Uterus (tissue), 4 donors: ENCODE measurements around the gene CD200R1L. TPM values are rescaled to one million over a fixed set of nuclear protein-coding genes. Genes with fewer than 3 reads are reported as not detected.

Experiments
- DNase-seq, 2 donors: peaks; one replicate each; pipeline ENCODE4 v3.0.0-alpha.2; 2019 to 2020
- H3K27ac ChIP-seq, 2 donors: fragments of 200-600 bp; sonication (generic); 1 replicate in 1 of 2; 2 replicates in 1 of 2; pipeline ENCODE4 v1.5.1; 2016 to 2018
- H3K27me3 ChIP-seq, 2 donors: fragments of 200-600 bp; sonication (generic); one replicate each; pipeline ENCODE4 v1.5.1; 2018 to 2019; ENCODE audit warnings: control low read depth in 1 of 2
- H3K36me3 ChIP-seq, 2 donors: fragments of 200-600 bp; sonication (generic); one replicate each; pipeline ENCODE4 v1.5.1; 2019; ENCODE audit warnings: control low read depth in 1 of 2
- H3K4me1 ChIP-seq, 2 donors: fragments of 200-600 bp; sonication (generic); one replicate each; pipeline ENCODE4 v1.5.1; 2018 to 2019; ENCODE audit warnings: control low read depth in 1 of 2
- H3K4me3 ChIP-seq, 2 donors: fragments of 200-600 bp; sonication (generic); 1 replicate in 1 of 2; 2 replicates in 1 of 2; pipeline ENCODE4 v1.5.1; 2018 to 2019; ENCODE audit warnings: mild to moderate bottlenecking in 1 of 2
- H3K9me3 ChIP-seq, 2 donors: fragments of 200-600 bp; sonication (generic); one replicate each; pipeline ENCODE4 v1.5.1; 2019; ENCODE audit warnings: control low read depth in 1 of 2
- CTCF ChIP-seq, 4 experiments: fragments of 200-600 bp in 2 of 4; fragments of 450-650 bp in 2 of 4; sonication (generic) in 2 of 4; IDR thresholded peaks; one replicate each; pipeline ENCODE4 v1.5.1; 2016 to 2019; ENCODE audit warnings: antibody characterized with exemption in 4 of 4, mild to moderate bottlenecking in 2 of 4, moderate library complexity in 1 of 4
- POLR2A ChIP-seq, 2 donors: fragments of 450-650 bp; IDR thresholded peaks; one replicate each; pipeline ENCODE4 v1.6.1; 2016; ENCODE audit warnings: antibody characterized with exemption in 2 of 2, mild to moderate bottlenecking in 1 of 2, moderate library complexity in 1 of 2
- intact Hi-C: fragments of 100-400 bp; cut with DNase I; formaldehyde crosslinking; loops from one replicate; pipeline ENCODE4 v1.15.1; 2023; ENCODE audit warnings: low total_unique reads
- total RNA-seq, 4 donors: library from RNA; depleted of rRNA in 3 of 4; stranded (reverse); fragments of >200 nt in 3 of 4; gene quantifications; one replicate each; pipeline versions ENCODE4 v1.1.0 to v1.2.4, GENCODE V29; 2014 to 2023
- donor health status: DM: yes; HTN: yes; CAD: no.

The CD200R1L gene
- not detected for total RNA-seq

- Histone ChIP-seq H3K36me3 (no peaks in the 10 kb centered on the region), H3K9me3 (no peaks in the 10 kb centered on the region), H3K4me1 (no peaks in the 10 kb centered on the region), H3K27me3 (no peaks in the 10 kb centered on the region), H3K4me3 (no peak within 1 kb of the TSS), H3K27ac (no peak within 1 kb of the TSS)
- TF ChIP-seq CTCF (IDR thresholded peaks at IDR 0.05): no peak
- no peak for TF ChIP-seq POLR2A (IDR thresholded peaks at IDR 0.05)
- intact Hi-C loops: no loop called here
- no peak for DNase-seq
Measured at GRCh38 chr3:112846764-112847163, at the start of gene CD200R1L. Gene CD200R1L, minus strand, starts transcription at chr3:112846864. Its CDS starts 17,497 bp downstream, at chr3:112829367.

- Histone ChIP-seq H3K27me3 (no peaks in the 10 kb centered on the region), H3K36me3 (no peaks in the 10 kb centered on the region), H3K4me1 (no peaks in the 10 kb centered on the region), H3K9me3 (no peaks in the 10 kb centered on the region), H3K27ac (no peak overlapping the region), H3K4me3 (no peak overlapping the region)
- intact Hi-C loops: no loop called here
- DNase-seq: no peak
- TF ChIP-seq CTCF (IDR thresholded peaks at IDR 0.05): no peak
- no peak for TF ChIP-seq POLR2A (IDR thresholded peaks at IDR 0.05)
Measured at GRCh38 chr3:112894258-112894657, 47.6 kb upstream of the CD200R1L start.

GRCh38 chr3:112889357-112889756, 42.7 kb upstream of the CD200R1L start:
- Histone ChIP-seq H3K4me3 (no peak overlapping the region), H3K27me3 (no peaks in the 10 kb centered on the region), H3K36me3 (no peaks in the 10 kb centered on the region), H3K9me3 (no peaks in the 10 kb centered on the region), H3K27ac (no peak overlapping the region), H3K4me1 (no peaks in the 10 kb centered on the region)
- no peak for TF ChIP-seq CTCF (IDR thresholded peaks at IDR 0.05)
- no peak for TF ChIP-seq POLR2A (IDR thresholded peaks at IDR 0.05)
- no peak for DNase-seq
- intact Hi-C loops: no loop called here

- no peak overlapping the region for H3K4me3 ChIP-seq
- no peaks in the 10 kb centered on the region for H3K36me3 ChIP-seq
- no peak for DNase-seq
- H3K27ac ChIP-seq: no peak overlapping the region
- H3K4me1 ChIP-seq: no peaks in the 10 kb centered on the region
- no peak for TF ChIP-seq CTCF (IDR thresholded peaks at IDR 0.05)
- no peaks in the 10 kb centered on the region for H3K27me3 ChIP-seq
- no peaks in the 10 kb centered on the region for H3K9me3 ChIP-seq
- intact Hi-C loops: no loop called here
Measured at GRCh38 chr3:112888381-112889085, 41.9 kb upstream of the CD200R1L start.

- Histone ChIP-seq H3K9me3 (no peaks in the 10 kb centered on the region), H3K4me3 (no peak overlapping the region), H3K36me3 (no peaks in the 10 kb centered on the region), H3K27ac (no peak overlapping the region), H3K27me3 (no peaks in the 10 kb centered on the region), H3K4me1 (no peaks in the 10 kb centered on the region)
- DNase-seq: no peak
- no peak for TF ChIP-seq POLR2A (IDR thresholded peaks at IDR 0.05)
- TF ChIP-seq CTCF (IDR thresholded peaks at IDR 0.05): no peak
- intact Hi-C loops: no loop called here
Measured at GRCh38 chr3:112884678-112885290, 38.1 kb upstream of the CD200R1L start.
